Measurements from ENCODE around the gene RNF144A. TPM values are rescaled to one million over a fixed set of nuclear protein-coding genes. Genes with fewer than 3 reads are reported as not detected.

Gene RNF144A
- total RNA-seq, 2 donors from 2014 or later, result 13.6 to 29.2 TPM

- Mint-ChIP-seq H3K4me3 (no peak overlapping the region), H3K36me3 (ENCODE audit: low read depth) (peaks cover 54% of the 10 kb centered on the region), H3K27ac (peak overlapping the region; percentile 0), H3K4me1 (peaks cover 28% of the 10 kb centered on the region), H3K27me3 (no peaks in the 10 kb centered on the region), H3K9me3 (no peaks in the 10 kb centered on the region)
- no peak for ATAC-seq (replicated peaks)
Observed at GRCh38 chr2:6942848-6943247, 25.6 kb downstream of the RNF144A start.

DNA sequence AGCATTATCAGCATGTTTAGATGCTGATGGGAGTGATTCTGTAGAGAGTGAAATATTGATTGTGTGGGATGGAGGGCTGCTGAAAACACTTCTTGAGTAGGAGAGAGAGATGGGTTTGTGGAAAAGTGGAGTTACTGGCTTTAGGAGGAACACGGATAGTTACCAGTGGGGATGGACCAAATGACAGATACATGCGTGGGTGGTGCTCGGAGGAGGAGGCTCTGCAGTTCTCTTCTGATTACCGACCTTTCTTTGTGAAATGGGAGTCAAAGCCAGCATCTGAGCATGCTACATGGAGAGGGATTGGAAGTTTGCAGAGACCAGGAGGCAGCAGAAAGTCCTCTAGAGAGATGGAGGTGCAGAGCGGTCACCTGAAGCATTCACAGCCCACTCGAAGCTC, 26.3 kb downstream of the RNF144A start:
- Mint-ChIP-seq H3K4me3 (no peak overlapping the region), H3K4me1 (peaks cover 28% of the 10 kb centered on the region), H3K9me3 (no peaks in the 10 kb centered on the region), H3K27me3 (no peaks in the 10 kb centered on the region), H3K36me3 (ENCODE audit: low read depth) (peaks cover 59% of the 10 kb centered on the region), H3K27ac (peak overlapping the region; percentile 0)
- no peak for ATAC-seq (replicated peaks)

- Mint-ChIP-seq H3K27me3 (no peaks in the 10 kb centered on the region), H3K27ac (no peak overlapping the region), H3K36me3 (ENCODE audit: low read depth) (peaks cover 64% of the 10 kb centered on the region), H3K9me3 (no peaks in the 10 kb centered on the region), H3K4me3 (no peak overlapping the region), H3K4me1 (peaks cover 28% of the 10 kb centered on the region)
- no peak for ATAC-seq (replicated peaks)
Observed at GRCh38 chr2:6943971-6944370, 26.8 kb downstream of the RNF144A start.

DNA sequence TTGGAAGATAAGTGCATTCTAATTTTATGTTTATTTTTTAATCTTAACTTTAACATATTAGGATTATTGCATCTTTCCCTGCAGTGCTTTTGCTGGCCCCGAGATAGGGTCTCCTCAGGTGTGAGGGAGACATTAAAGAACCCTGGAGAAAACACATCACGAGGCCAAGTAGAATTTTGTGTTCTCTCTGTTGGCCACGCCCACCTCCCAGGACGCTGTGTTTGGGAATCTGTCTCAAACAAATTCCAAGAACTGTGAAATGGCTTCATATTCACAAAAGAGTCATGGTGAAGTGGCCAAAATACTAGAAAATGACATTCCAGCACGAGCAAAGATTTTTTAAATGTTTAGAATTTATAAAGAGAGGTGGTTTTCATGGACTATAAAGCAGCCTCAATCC, 27.3 kb downstream of the RNF144A start:
- Mint-ChIP-seq H3K27me3 (no peaks in the 10 kb centered on the region), H3K36me3 (ENCODE audit: low read depth) (peaks cover 64% of the 10 kb centered on the region), H3K4me3 (no peak overlapping the region), H3K27ac (no peak overlapping the region), H3K9me3 (no peaks in the 10 kb centered on the region), H3K4me1 (peaks cover 28% of the 10 kb centered on the region)
- ATAC-seq (replicated peaks), result no peak

- Mint-ChIP-seq H3K4me1 (peaks cover 28% of the 10 kb centered on the region), H3K36me3 (ENCODE audit: low read depth) (peaks cover 64% of the 10 kb centered on the region), H3K27me3 (no peaks in the 10 kb centered on the region), H3K4me3 (peak overlapping the region; percentile 43), H3K9me3 (no peaks in the 10 kb centered on the region), H3K27ac (peak overlapping the region; percentile 83)
- peak; percentile 58 for ATAC-seq (replicated peaks)
Observed at GRCh38 chr2:6945087-6945813, 28.0 kb downstream of the RNF144A start.

- Mint-ChIP-seq H3K9me3 (no peaks in the 10 kb centered on the region), H3K27me3 (no peaks in the 10 kb centered on the region), H3K36me3 (ENCODE audit: low read depth) (peaks cover 62% of the 10 kb centered on the region), H3K4me1 (peaks cover 28% of the 10 kb centered on the region), H3K27ac (peak overlapping the region; percentile 83), H3K4me3 (peak overlapping the region; percentile 43)
- ATAC-seq (replicated peaks), result no peak
Observed at GRCh38 chr2:6945821-6946220, 28.6 kb downstream of the RNF144A start.

DNA sequence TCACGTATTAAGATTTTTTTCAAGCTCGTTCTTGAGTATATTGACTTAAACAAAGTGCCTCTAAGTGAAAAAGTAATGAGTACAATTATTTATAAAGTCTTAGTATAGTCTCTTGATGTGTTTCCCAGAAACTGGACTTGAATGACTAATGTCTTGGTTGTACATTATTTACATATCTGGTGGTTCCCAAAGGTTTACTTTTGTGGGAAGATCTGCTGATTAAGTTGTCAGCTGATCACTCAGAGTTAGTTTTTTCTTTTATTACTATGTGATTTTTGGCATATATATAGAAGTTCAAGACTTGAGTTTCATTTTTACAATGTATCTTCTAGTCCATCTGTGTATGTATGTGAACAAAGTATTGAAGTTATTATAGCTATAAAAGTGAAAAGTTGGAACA, 29.5 kb downstream of the RNF144A start:
- Mint-ChIP-seq H3K27ac (no peak overlapping the region), H3K4me1 (peaks cover 28% of the 10 kb centered on the region), H3K9me3 (no peaks in the 10 kb centered on the region), H3K36me3 (ENCODE audit: low read depth) (peaks cover 53% of the 10 kb centered on the region), H3K4me3 (no peak overlapping the region), H3K27me3 (no peaks in the 10 kb centered on the region)
- ATAC-seq (replicated peaks), result peak; percentile 78

GRCh38 chr2:6947929-6948676, 30.9 kb downstream of the RNF144A start:
- peaks cover 39% of the 10 kb centered on the region for H3K36me3 Mint-ChIP-seq (ENCODE audit: low read depth)
- no peaks in the 10 kb centered on the region for H3K9me3 Mint-ChIP-seq
- H3K4me3 Mint-ChIP-seq, result no peak overlapping the region
- H3K27ac Mint-ChIP-seq, result no peak overlapping the region
- H3K4me1 Mint-ChIP-seq, result peaks cover 19% of the 10 kb centered on the region
- no peaks in the 10 kb centered on the region for H3K27me3 Mint-ChIP-seq
- ATAC-seq (replicated peaks), result no peak

GRCh38 chr2:6948677-6949351, 31.6 kb downstream of the RNF144A start:
- H3K36me3 Mint-ChIP-seq (ENCODE audit: low read depth), result peaks cover 32% of the 10 kb centered on the region
- ATAC-seq (replicated peaks), result no peak
- no peaks in the 10 kb centered on the region for H3K27me3 Mint-ChIP-seq
- no peak overlapping the region for H3K4me3 Mint-ChIP-seq
- no peak overlapping the region for H3K27ac Mint-ChIP-seq
- H3K4me1 Mint-ChIP-seq, result peaks cover 12% of the 10 kb centered on the region
- H3K9me3 Mint-ChIP-seq, result no peaks in the 10 kb centered on the region

DNA sequence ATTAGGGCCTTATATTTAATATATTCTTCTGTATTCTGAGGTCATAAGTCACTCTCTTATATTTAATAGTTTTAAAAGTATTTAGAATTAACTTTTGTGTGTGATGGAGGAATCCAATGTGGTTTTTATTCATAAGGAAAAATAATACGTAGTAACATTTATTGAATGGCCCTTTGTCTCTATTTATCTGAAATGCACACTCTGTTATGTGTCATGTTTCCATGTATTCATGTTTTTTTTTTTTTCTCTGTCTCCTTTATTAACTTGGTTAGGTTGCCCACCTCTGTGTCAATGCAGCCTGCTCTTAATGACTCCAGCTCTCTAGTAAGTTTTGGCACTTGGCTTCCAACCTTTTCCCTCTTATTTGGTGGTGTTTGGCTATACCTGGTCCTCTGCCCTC, 33.8 kb downstream of the RNF144A start:
- no peak for ATAC-seq (replicated peaks)
- Mint-ChIP-seq H3K27me3 (no peaks in the 10 kb centered on the region), H3K9me3 (no peaks in the 10 kb centered on the region), H3K36me3 (ENCODE audit: low read depth) (peaks cover 14% of the 10 kb centered on the region), H3K27ac (no peak overlapping the region), H3K4me3 (no peak overlapping the region), H3K4me1 (no peaks in the 10 kb centered on the region)

DNA sequence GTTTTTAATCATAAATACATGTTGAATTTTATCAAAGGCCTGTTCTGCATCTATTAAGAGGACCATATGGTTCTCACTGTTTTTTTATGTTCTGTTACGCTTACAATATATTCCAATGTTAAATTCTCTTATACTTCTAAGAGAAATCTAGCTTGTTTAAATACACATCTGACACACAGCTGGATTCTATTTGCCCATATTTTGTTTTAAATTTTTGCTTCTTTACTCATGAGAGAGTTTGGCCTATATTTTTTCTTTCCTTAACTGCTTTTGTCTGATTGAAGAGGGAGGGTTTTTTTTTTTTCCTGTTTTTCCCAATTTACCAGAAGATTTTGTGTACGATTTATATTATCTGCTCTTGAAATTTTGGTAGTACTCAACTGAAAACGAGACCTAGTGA, 34.9 kb downstream of the RNF144A start:
- H3K4me3 Mint-ChIP-seq, result no peak overlapping the region
- no peak overlapping the region for H3K27ac Mint-ChIP-seq
- H3K27me3 Mint-ChIP-seq, result no peaks in the 10 kb centered on the region
- no peaks in the 10 kb centered on the region for H3K4me1 Mint-ChIP-seq
- H3K36me3 Mint-ChIP-seq (ENCODE audit: low read depth), result peaks cover 14% of the 10 kb centered on the region
- ATAC-seq (replicated peaks), result no peak
- no peaks in the 10 kb centered on the region for H3K9me3 Mint-ChIP-seq

- ATAC-seq (replicated peaks), result no peak
- Mint-ChIP-seq H3K4me3 (no peak overlapping the region), H3K4me1 (peaks cover 4% of the 10 kb centered on the region), H3K9me3 (no peaks in the 10 kb centered on the region), H3K27ac (no peak overlapping the region), H3K27me3 (no peaks in the 10 kb centered on the region), H3K36me3 (ENCODE audit: low read depth) (no peaks in the 10 kb centered on the region)
Observed at GRCh38 chr2:6954586-6954985, 37.4 kb downstream of the RNF144A start.

DNA sequence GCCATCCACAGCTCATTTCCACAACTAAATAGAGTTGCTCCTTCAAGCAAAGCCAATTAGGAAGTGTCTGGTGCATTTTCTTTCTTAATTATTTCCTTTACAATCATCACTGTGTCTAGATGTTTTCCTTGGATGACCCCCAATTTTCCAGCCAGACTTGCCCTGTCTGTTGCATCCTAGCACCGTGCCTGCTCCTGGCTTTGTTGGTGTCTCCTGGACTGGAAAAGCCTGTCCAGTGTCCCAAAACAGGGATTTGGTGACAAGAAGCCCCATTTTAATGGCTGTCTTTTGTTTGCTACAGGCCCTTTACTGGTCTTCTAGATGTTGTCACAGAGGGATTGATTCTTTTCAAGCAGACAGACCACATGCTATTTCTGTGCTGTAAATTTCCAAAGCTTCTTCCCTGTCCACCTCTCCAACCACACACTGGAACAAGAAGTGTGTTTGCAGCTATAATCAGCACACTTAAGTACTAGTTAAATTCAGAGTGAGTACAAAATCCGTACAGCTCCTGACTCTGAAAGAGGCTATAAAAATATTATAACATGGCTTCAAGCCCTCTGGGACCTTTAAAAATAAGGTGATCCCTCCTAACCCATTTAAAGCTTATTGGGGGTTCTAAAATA, 38.4 kb downstream of the RNF144A start:
- Mint-ChIP-seq H3K27me3 (no peaks in the 10 kb centered on the region), H3K4me1 (peaks cover 4% of the 10 kb centered on the region)

DNA sequence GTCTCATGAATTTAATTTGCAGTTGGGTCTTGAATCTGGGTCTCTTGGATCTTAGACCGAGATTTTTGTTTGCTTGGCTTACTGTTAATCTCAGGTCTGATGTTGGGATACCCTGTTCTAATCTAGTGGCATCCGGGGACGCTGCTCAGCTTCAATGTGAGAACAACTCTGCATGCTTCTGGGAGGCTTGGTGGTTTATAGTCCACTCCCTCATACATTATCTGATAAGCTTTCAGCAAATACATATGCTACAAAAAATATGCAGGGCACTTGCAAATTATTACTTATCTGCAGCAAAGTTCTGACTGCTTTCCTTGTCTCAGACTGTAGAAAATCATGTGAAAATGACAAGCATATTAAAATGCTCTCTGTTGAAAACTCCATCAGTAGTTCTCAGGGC, 39.4 kb downstream of the RNF144A start:
- Mint-ChIP-seq H3K4me3 (no peak overlapping the region), H3K36me3 (ENCODE audit: low read depth) (no peaks in the 10 kb centered on the region), H3K9me3 (no peaks in the 10 kb centered on the region), H3K27ac (no peak overlapping the region), H3K27me3 (no peaks in the 10 kb centered on the region), H3K4me1 (peaks cover 4% of the 10 kb centered on the region)
- no peak for ATAC-seq (replicated peaks)

More for the DNA sequence above, 38.4 kb downstream of the RNF144A start:
- no peak overlapping the region for H3K27ac Mint-ChIP-seq
- no peak overlapping the region for H3K4me3 Mint-ChIP-seq
- no peaks in the 10 kb centered on the region for H3K36me3 Mint-ChIP-seq (ENCODE audit: low read depth)
- ATAC-seq (replicated peaks), result no peak
- H3K9me3 Mint-ChIP-seq, result no peaks in the 10 kb centered on the region
